KMS-11 (cell line): ENCODE data around the gene RPLP2.
A peak's percentile ranks its signal among the peaks of the same experiment; 100 is the strongest.

Experiments
- H2AFZ ChIP-seq: fragments of 200-600 bp; sonication (generic); 2 replicates; pipeline ENCODE4 v1.6.1; 2016; ENCODE audit warnings: antibody characterized with exemption, mixed run types, low read depth
- H3K27ac ChIP-seq: fragments of 200-600 bp; sonication (generic); 2 replicates; pipeline ENCODE4 v1.6.1; 2016; ENCODE audit warnings: mild to moderate bottlenecking, mixed run types
- H3K27me3 ChIP-seq: fragments of 200-600 bp; sonication (generic); 2 replicates; pipeline ENCODE4 v1.6.1; 2017; ENCODE audit warnings: mild to moderate bottlenecking, low read depth, mixed run types, moderate library complexity; ENCODE audit not compliant: insufficient read depth
- H3K36me3 ChIP-seq: fragments of 200-600 bp; sonication (generic); 2 replicates; pipeline ENCODE4 v1.6.1; 2017; ENCODE audit warnings: mild to moderate bottlenecking, mixed run types; ENCODE audit not compliant: insufficient read depth
- H3K4me1 ChIP-seq: fragments of 200-600 bp; sonication (generic); 2 replicates; pipeline ENCODE4 v1.6.1; 2016; ENCODE audit warnings: mild to moderate bottlenecking, low read depth, mixed run types; ENCODE audit not compliant: poor library complexity, severe bottlenecking
- H3K4me2 ChIP-seq: fragments of 200-600 bp; sonication (generic); 2 replicates; pipeline ENCODE4 v1.7.0; 2016; ENCODE audit warnings: mild to moderate bottlenecking, mixed run types
- H3K4me3 ChIP-seq: fragments of 200-600 bp; sonication (generic); IDR thresholded peaks from 2 replicates; pipeline ENCODE4 v1.6.1; 2017; ENCODE audit warnings: low read depth, low read length, mixed read lengths; ENCODE audit not compliant: insufficient read depth
- H3K79me2 ChIP-seq: fragments of 200-600 bp; sonication (generic); 2 replicates; pipeline ENCODE4 v1.6.1; 2016; ENCODE audit warnings: low read depth, mixed run types; ENCODE audit not compliant: insufficient read depth
- H3K9ac ChIP-seq: fragments of 200-600 bp; sonication (generic); 2 replicates; pipeline ENCODE4 v1.6.1; 2016; ENCODE audit warnings: mild to moderate bottlenecking, mixed run types
- H4K20me1 ChIP-seq: fragments of 200-600 bp; sonication (generic); 2 replicates; pipeline ENCODE4 v1.6.1; 2016; ENCODE audit warnings: mild to moderate bottlenecking, mixed run types; ENCODE audit not compliant: insufficient read depth
- TF ChIP-seq, protein P1 (sequence below): fragments of 200-600 bp; sonication (generic); conservative IDR thresholded peaks from 2 replicates; pipeline ENCODE4 v1.6.1; 2017; ENCODE audit warnings: low read depth, mild to moderate bottlenecking, antibody characterized with exemption, low read length, moderate library complexity, mixed read lengths

The RPLP2 gene

DNA sequence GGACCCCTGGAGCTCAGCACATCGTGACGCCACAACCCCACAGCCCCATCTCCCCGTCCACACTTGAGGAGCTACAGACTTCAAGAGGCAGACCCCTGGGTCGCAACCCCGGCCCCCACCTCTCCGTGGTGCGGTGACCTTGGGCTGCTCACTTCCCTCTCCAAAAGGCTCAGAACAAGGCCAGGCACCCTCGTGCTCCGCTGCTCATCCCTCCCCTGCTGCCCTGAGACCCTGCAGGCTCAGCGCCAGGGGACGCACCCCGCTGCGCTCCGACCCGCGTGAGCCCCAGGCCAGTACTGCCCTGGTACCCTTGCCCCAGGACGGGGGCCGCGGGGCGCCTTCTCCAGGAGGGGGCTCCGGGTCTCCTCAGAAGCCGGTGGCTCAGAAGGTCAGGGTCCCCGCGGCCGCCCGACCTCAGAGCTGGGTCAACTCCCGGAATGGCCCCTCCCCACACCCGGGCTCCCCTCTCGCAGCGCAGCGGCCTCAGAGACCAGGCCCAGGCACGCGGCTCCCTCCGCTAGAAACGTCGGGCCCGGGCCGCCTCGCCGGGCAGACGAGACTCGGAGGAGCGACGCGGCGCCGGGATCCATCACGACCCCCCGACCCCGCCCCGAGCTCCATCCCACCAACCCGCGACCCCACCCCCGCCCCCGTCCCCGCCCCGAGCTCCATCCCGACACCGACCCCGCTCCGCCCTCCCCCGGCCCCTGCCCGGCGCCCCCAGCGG is 33.0 kb upstream of the RPLP2 start:
- peak overlapping the region; percentile 76 for H3K4me2 ChIP-seq
- H4K20me1 ChIP-seq: no peaks in the 10 kb centered on the region
- TF ChIP-seq, protein P1, sequence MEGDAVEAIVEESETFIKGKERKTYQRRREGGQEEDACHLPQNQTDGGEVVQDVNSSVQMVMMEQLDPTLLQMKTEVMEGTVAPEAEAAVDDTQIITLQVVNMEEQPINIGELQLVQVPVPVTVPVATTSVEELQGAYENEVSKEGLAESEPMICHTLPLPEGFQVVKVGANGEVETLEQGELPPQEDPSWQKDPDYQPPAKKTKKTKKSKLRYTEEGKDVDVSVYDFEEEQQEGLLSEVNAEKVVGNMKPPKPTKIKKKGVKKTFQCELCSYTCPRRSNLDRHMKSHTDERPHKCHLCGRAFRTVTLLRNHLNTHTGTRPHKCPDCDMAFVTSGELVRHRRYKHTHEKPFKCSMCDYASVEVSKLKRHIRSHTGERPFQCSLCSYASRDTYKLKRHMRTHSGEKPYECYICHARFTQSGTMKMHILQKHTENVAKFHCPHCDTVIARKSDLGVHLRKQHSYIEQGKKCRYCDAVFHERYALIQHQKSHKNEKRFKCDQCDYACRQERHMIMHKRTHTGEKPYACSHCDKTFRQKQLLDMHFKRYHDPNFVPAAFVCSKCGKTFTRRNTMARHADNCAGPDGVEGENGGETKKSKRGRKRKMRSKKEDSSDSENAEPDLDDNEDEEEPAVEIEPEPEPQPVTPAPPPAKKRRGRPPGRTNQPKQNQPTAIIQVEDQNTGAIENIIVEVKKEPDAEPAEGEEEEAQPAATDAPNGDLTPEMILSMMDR: no peak
- H3K4me1 ChIP-seq: peaks cover 12% of the 10 kb centered on the region
- H3K79me2 ChIP-seq: peaks cover 42% of the 10 kb centered on the region
- no peaks in the 10 kb centered on the region for H3K36me3 ChIP-seq
- peak overlapping the region; percentile 88 for H3K9ac ChIP-seq
- H2AFZ ChIP-seq: no peak overlapping the region
- H3K27ac ChIP-seq: peak overlapping the region; percentile 56
- no peaks in the 10 kb centered on the region for H3K27me3 ChIP-seq
- no peak overlapping the region for H3K4me3 ChIP-seq

DNA sequence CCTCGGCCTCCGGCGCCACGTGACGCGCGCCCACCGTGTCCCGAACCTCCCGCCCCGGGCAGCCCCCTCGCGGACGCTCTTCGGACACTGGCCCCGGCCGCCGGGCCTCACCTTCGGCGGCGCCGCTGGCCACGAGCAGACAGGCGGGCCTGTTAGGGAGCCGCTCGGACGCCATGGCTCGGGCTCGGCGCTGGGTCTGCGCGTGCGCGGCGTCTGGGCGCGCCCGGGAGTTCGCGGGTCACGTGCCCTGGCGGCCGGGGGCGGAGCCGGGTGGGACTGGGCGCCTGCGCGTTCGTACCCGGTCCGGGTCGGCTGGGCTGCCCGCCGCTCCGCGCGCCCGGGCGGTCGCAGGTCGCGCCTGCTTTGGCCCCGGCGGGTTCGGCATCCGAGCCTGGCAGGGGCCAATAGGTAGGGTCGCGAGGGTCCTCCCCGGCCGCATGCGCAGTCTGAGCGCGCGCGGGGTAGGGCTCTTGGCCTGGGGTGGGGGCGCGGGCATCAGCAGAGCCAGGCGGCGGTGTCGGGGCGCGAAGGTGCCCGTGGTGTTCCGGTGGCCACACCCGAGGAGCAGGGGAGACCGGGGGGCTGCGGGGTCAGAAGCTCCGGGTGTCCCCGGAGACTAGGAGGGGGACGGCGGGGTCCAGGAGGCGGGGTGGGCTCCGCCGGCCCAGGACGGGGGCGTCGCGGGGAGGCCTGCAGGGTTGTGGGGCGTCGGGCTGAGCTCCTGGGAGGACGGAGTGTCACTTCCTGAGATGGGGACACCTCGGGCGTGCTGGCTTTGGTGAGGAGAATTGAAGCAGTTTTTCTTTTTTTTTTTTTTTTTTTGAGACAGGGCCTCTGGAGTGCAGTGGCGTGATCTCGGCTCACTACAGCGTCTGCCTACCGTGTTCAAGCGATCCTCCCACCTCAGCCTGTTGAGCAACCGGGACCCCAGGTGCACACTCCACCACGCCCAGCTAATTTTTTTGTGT is 32.2 kb upstream of the RPLP2 start, which contains the start of gene GATD1:
GATD1 (minus strand) TSS at position 200 of the 968 bp plus-strand sequence; CDS start at position 175, 25 bp downstream.
- peak within 1 kb of the TSS; percentile 88 for H3K9ac ChIP-seq
- peaks cover 12% of the 10 kb centered on the region for H3K4me1 ChIP-seq
- H3K36me3 ChIP-seq: no peaks in the 10 kb centered on the region
- peaks cover 42% of the 10 kb centered on the region for H3K79me2 ChIP-seq
- H3K4me3 ChIP-seq: no peak within 1 kb of the TSS
- H2AFZ ChIP-seq: peak within 1 kb of the TSS; percentile 59; the same call in 1 of the 2 replicates
- peak within 1 kb of the TSS; percentile 76 for H3K4me2 ChIP-seq
- no peaks in the 10 kb centered on the region for H4K20me1 ChIP-seq
- H3K27me3 ChIP-seq: no peaks in the 10 kb centered on the region
- H3K27ac ChIP-seq: peak within 1 kb of the TSS; percentile 56
- TF ChIP-seq, protein P1: no peak

DNA sequence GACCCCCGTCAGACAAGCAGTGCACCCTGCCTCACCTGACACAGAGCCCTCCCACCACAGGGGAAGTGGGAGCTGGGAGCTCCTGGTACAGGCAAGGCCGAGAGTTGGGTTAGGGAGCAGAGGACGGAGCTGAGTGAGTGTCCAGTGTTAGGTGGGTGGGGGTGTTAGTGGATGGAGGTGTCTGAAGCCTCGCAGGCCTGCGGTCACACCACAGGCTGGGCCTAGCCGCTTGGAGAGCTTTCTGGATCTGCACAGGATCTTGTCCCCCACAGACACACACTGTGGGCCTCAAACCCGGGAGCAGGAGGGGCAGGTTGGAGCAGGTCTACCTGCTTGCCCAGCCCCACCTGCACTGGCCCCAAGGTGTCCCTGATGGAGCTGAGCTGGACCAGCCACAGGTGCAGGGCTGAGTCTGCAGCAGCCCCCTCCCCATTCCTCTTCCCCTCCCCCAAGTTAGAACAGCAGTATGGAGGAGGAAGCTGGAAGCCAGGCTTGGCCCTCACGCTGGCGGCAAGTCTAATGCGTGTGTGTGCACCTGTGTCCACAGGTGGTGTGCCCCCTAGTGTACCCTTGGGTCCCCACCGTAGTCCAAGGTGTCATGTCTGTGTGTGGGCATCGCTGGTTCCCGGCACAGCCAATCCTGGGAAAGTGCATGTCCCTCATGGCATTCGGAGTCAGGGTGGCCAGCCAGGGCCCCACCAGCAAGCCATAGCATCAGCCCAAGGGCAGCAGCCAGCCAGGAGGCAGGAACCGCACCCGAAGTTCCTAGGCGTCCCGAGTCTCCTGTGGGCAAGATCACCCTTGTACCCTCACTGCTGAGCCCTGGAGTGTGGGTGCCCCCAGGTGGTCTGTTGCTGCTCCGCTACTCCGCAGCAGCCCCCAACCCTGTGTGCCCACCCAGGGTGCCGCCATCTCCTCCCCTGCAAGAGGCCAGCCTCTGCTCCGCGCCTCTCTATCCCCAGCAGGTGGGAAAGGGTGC is 30.5 kb upstream of the RPLP2 start:
- Histone ChIP-seq H3K4me2 (no peak overlapping the region), H3K79me2 (peaks cover 26% of the 10 kb centered on the region), H3K36me3 (no peaks in the 10 kb centered on the region), H3K4me3 (no peak overlapping the region), H3K9ac (no peak overlapping the region), H3K4me1 (peaks cover 12% of the 10 kb centered on the region), H2AFZ (no peak overlapping the region), H3K27me3 (no peaks in the 10 kb centered on the region), H3K27ac (no peak overlapping the region), H4K20me1 (no peaks in the 10 kb centered on the region)
- TF ChIP-seq, protein P1: no peak

DNA sequence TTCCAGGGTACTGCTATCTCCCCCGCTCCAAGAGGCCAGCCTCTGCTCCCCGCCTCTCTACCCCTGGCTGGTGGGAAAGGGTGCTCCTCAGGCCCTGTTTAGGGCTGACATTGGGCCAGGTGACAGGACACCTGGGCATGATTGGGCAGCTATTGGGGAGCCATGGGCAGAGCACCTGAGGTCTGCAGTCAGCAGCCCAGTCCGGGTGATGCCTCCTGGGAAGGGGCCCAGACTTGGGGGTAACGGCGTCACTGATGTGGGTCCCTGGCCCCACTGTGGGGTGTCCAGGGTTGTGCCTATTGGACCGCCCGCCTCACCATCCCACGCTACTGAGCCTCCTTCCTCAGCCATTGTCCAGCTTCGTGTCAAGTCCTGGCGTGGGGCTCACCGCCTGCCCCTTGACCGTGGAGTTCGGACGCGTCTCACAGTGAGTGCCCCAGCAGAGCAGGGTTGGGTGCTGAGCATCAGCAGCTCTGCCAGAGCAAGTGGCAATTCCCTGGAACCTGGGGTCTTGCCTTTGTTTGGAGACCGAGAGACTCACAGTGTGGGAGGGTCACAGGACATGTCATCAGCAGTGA is 29.7 kb upstream of the RPLP2 start:
- no peaks in the 10 kb centered on the region for H3K36me3 ChIP-seq
- peaks cover 18% of the 10 kb centered on the region for H3K79me2 ChIP-seq

More for the DNA sequence above, 29.7 kb upstream of the RPLP2 start:
- H3K4me2 ChIP-seq: no peak overlapping the region
- H3K27ac ChIP-seq: no peak overlapping the region
- TF ChIP-seq, protein P1: no peak
- no peaks in the 10 kb centered on the region for H4K20me1 ChIP-seq
- H2AFZ ChIP-seq: no peak overlapping the region
- H3K27me3 ChIP-seq: no peaks in the 10 kb centered on the region
- H3K4me1 ChIP-seq: peaks cover 12% of the 10 kb centered on the region
- H3K9ac ChIP-seq: no peak overlapping the region
- H3K4me3 ChIP-seq: no peak overlapping the region
